ENCODE data around the gene SUFU. TPM values are rescaled to one million over a fixed set of nuclear protein-coding genes. Genes with fewer than 3 reads are reported as not detected.

The SUFU gene
- total and polyA plus RNA-seq, 2 donors from 2014 or later: 6.5 to 18.9 TPM

- H3K36me3 ChIP-seq (ENCODE audit: control insufficient read depth in 2 of 3, insufficient read depth in 3 of 3, low read length in 3 of 3): peaks cover 7 to 13% (median 11%) of the 10 kb centered on the region in 3 donors
- TF ChIP-seq CTCF (IDR thresholded peaks at IDR 0.05; ENCODE audit: borderline replicate concordance, extremely low read depth, insufficient read depth): no peak
- peaks cover 0 to 2% (median 0%) of the 10 kb centered on the region in 3 donors for H3K4me1 ChIP-seq (ENCODE audit: control insufficient read depth in 2 of 3, insufficient read depth in 2 of 3, low read depth in 1 of 3, low read length in 3 of 3)
- H3K27ac ChIP-seq (ENCODE audit: low read depth in 2 of 2, low read length in 2 of 2): no peak overlapping the region
- H3K27me3 ChIP-seq (ENCODE audit: control insufficient read depth, insufficient read depth, low read length): no peaks in the 10 kb centered on the region
- intact Hi-C loops (cut with DNase I): no loop called here
- H3K9me3 ChIP-seq (ENCODE audit: control insufficient read depth in 2 of 3, insufficient read depth in 1 of 3, low read length in 3 of 3): no peaks in the 10 kb centered on the region
- H3K9ac ChIP-seq (ENCODE audit: low read length in 3 of 3): no peak overlapping the region
- no peak overlapping the region for H3K4me3 ChIP-seq (ENCODE audit: low read length in 3 of 3)
- DNase-seq: no peak
- FAIRE-seq: no peak
Observed at GRCh38 chr10:102492344-102492939, 11.3 kb upstream of the SUFU start.

GRCh38 chr10:102492983-102493382, 10.8 kb upstream of the SUFU start:
- no peak overlapping the region for H3K27ac ChIP-seq (ENCODE audit: low read depth in 2 of 2, low read length in 2 of 2)
- H3K36me3 ChIP-seq (ENCODE audit: control insufficient read depth in 2 of 3, insufficient read depth in 3 of 3, low read length in 3 of 3): peaks cover 5 to 11% (median 9%) of the 10 kb centered on the region in 3 donors
- H3K27me3 ChIP-seq (ENCODE audit: control insufficient read depth, insufficient read depth, low read length): no peaks in the 10 kb centered on the region
- FAIRE-seq (no peak), DNase-seq (no peak)
- no peak overlapping the region for H3K9ac ChIP-seq (ENCODE audit: low read length in 3 of 3)
- H3K9me3 ChIP-seq (ENCODE audit: control insufficient read depth in 2 of 3, insufficient read depth in 1 of 3, low read length in 3 of 3): no peaks in the 10 kb centered on the region
- no peak for TF ChIP-seq CTCF (IDR thresholded peaks at IDR 0.05; ENCODE audit: borderline replicate concordance, extremely low read depth, insufficient read depth)
- no peak overlapping the region for H3K4me3 ChIP-seq (ENCODE audit: low read length in 3 of 3)
- intact Hi-C loops (cut with DNase I): no loop called here
- H3K4me1 ChIP-seq (ENCODE audit: control insufficient read depth in 2 of 3, insufficient read depth in 2 of 3, low read depth in 1 of 3, low read length in 3 of 3): peaks cover 0 to 2% (median 0%) of the 10 kb centered on the region in 3 donors

DNA sequence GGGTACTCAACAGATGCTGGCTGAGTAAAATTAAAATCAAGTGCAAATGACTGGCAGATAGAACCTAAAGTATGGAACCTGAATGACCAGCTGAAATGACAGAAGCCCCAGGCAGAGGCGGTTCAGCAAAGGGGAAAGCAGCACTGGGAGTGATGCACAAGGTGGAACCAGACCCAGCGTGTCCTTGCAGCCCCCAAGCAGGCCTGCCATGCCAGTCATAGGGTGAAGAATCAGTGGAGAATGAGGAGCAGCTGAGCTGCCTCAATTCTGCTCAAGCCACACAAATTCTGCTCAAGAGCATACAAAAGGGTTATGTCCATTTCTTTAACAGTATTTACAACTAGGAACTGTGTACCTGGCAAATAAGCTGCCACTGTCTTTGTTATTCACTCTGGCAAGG, 10.0 kb upstream of the SUFU start:
- H3K9ac ChIP-seq (ENCODE audit: low read length in 3 of 3): no peak overlapping the region
- H3K4me1 ChIP-seq (ENCODE audit: control insufficient read depth in 2 of 3, insufficient read depth in 2 of 3, low read depth in 1 of 3, low read length in 3 of 3): peaks cover 0 to 2% (median 0%) of the 10 kb centered on the region in 3 donors
- H3K27ac ChIP-seq (ENCODE audit: low read depth in 2 of 2, low read length in 2 of 2): no peak overlapping the region
- intact Hi-C loops (cut with DNase I): no loop called here
- H3K27me3 ChIP-seq (ENCODE audit: control insufficient read depth, insufficient read depth, low read length): no peaks in the 10 kb centered on the region
- H3K36me3 ChIP-seq (ENCODE audit: control insufficient read depth in 2 of 3, insufficient read depth in 3 of 3, low read length in 3 of 3): peaks cover 0 to 3% (median 2%) of the 10 kb centered on the region in 3 donors
- TF ChIP-seq CTCF (IDR thresholded peaks at IDR 0.05; ENCODE audit: borderline replicate concordance, extremely low read depth, insufficient read depth): no peak
- H3K4me3 ChIP-seq (ENCODE audit: low read length in 3 of 3): no peak overlapping the region
- DNase-seq (no peak), FAIRE-seq (no peak)
- no peaks in the 10 kb centered on the region for H3K9me3 ChIP-seq (ENCODE audit: control insufficient read depth in 2 of 3, insufficient read depth in 1 of 3, low read length in 3 of 3)

GRCh38 chr10:102497545-102497944, 6.2 kb upstream of the SUFU start:
- H3K27me3 ChIP-seq (ENCODE audit: control insufficient read depth, insufficient read depth, low read length): no peaks in the 10 kb centered on the region
- H3K9me3 ChIP-seq (ENCODE audit: control insufficient read depth in 2 of 3, insufficient read depth in 1 of 3, low read length in 3 of 3): no peaks in the 10 kb centered on the region
- FAIRE-seq (no peak), DNase-seq (no peak)
- no peak overlapping the region for H3K9ac ChIP-seq (ENCODE audit: low read length in 3 of 3)
- H3K4me3 ChIP-seq (ENCODE audit: low read length in 3 of 3): no peak overlapping the region
- H3K27ac ChIP-seq (ENCODE audit: low read depth in 2 of 2, low read length in 2 of 2): no peak overlapping the region
- no peaks in the 10 kb centered on the region for H3K36me3 ChIP-seq (ENCODE audit: control insufficient read depth in 2 of 3, insufficient read depth in 3 of 3, low read length in 3 of 3)
- peaks cover 0 to 9% (median 0%) of the 10 kb centered on the region in 3 donors for H3K4me1 ChIP-seq (ENCODE audit: control insufficient read depth in 2 of 3, insufficient read depth in 2 of 3, low read depth in 1 of 3, low read length in 3 of 3)
- TF ChIP-seq CTCF (IDR thresholded peaks at IDR 0.05; ENCODE audit: borderline replicate concordance, extremely low read depth, insufficient read depth): no peak
- intact Hi-C loops (cut with DNase I): no loop called here
